GM19240 (cell line): ENCODE results near the gene TMEM183A.

Experiments used
- DNase-seq: peaks from one replicate; pipeline ENCODE4 v3.0.0; 2011; ENCODE audit warnings: low spot score; ENCODE audit not compliant: insufficient read length

TMEM183A gene

GRCh38 chr1:203028784-203029553 lies 21.8 kb downstream of the TMEM183A start:
- DNase-seq, result no peak

- no peak for DNase-seq
These were observed 24.3 kb downstream of the TMEM183A start for GRCh38 chr1:203031467-203031866.

- DNase-seq, result no peak
These were observed 26.1 kb downstream of the TMEM183A start for GRCh38 chr1:203033287-203033686.

- DNase-seq, result no peak
These were observed 26.7 kb downstream of the TMEM183A start for GRCh38 chr1:203033917-203034316.

GRCh38 chr1:203034422-203035110 lies 27.4 kb downstream of the TMEM183A start:
- DNase-seq, result no peak

- DNase-seq, result no peak
These were observed 28.2 kb downstream of the TMEM183A start for GRCh38 chr1:203035111-203036000.

- DNase-seq, result no peak
These were observed 29.0 kb downstream of the TMEM183A start for GRCh38 chr1:203036135-203036534.

- no peak for DNase-seq
These were observed 29.4 kb downstream of the TMEM183A start for GRCh38 chr1:203036537-203036936.

GRCh38 chr1:203037509-203038190 lies 30.5 kb downstream of the TMEM183A start:
- DNase-seq, result no peak

GRCh38 chr1:203038217-203038741 lies 31.1 kb downstream of the TMEM183A start:
- DNase-seq, result no peak

- peak; percentile 76 for DNase-seq
These were observed 31.9 kb downstream of the TMEM183A start for GRCh38 chr1:203038891-203039608.

GRCh38 chr1:203039609-203040512 lies 32.7 kb downstream of the TMEM183A start:
- no peak for DNase-seq

GRCh38 chr1:203040513-203041275 lies 33.5 kb downstream of the TMEM183A start:
- no peak for DNase-seq

GRCh38 chr1:203041351-203041932 lies 34.3 kb downstream of the TMEM183A start:
- no peak for DNase-seq

GRCh38 chr1:203043830-203044545 lies 36.8 kb downstream of the TMEM183A start:
- DNase-seq, result no peak

- no peak for DNase-seq
These were observed 37.5 kb downstream of the TMEM183A start for GRCh38 chr1:203044546-203045250.

GRCh38 chr1:203045336-203045735 lies 38.2 kb downstream of the TMEM183A start:
- DNase-seq, result no peak
